HG03039 (cell line): ENCODE measurements around the gene WNK2.
"Not testable (repeated sequence)": the region's sequence is repeated elsewhere in the genome, so short reads cannot be mapped to it uniquely, and the experiment has no call there.

Experiments used
- ATAC-seq: cut with Tn5 transposase; IDR thresholded peaks from one replicate; pipeline ENCODE4 v1.9.1; 2021; ENCODE audit warnings: mild to moderate bottlenecking, moderate library complexity; ENCODE audit not compliant: unreplicated experiment

WNK2 gene

DNA sequence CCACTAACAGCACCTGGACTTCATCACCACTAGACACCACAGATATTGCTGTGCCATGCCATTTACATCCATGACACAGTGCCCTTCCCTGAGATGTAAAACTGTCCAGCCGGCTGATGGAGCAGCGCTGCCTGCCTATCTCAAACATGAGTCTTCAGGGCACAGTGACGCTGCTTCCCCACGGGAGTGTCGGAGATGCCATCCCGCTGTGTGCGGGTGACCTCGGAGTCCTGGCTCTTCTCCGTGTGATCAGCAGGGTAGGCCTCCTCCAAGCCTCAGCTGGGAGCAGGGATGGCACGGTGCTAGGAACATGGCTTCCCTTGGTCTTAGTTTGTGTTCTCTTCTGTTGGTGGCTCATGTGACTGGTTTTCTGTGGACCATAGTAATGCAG is 137.3 kb downstream of the WNK2 start:
- no peak for ATAC-seq

- not testable (repeated sequence) for ATAC-seq
Measured at GRCh38 chr9:93323446-93323954, 139.6 kb downstream of the WNK2 start.

- no peak for ATAC-seq
Measured at GRCh38 chr9:93324191-93324834, 140.4 kb downstream of the WNK2 start.

- no peak for ATAC-seq
Measured at GRCh38 chr9:93325307-93326035, 141.5 kb downstream of the WNK2 start.

GRCh38 chr9:93326056-93326455 is 142.1 kb downstream of the WNK2 start:
- no peak for ATAC-seq

- no peak for ATAC-seq
Measured at GRCh38 chr9:93326654-93327053, 142.7 kb downstream of the WNK2 start.

DNA sequence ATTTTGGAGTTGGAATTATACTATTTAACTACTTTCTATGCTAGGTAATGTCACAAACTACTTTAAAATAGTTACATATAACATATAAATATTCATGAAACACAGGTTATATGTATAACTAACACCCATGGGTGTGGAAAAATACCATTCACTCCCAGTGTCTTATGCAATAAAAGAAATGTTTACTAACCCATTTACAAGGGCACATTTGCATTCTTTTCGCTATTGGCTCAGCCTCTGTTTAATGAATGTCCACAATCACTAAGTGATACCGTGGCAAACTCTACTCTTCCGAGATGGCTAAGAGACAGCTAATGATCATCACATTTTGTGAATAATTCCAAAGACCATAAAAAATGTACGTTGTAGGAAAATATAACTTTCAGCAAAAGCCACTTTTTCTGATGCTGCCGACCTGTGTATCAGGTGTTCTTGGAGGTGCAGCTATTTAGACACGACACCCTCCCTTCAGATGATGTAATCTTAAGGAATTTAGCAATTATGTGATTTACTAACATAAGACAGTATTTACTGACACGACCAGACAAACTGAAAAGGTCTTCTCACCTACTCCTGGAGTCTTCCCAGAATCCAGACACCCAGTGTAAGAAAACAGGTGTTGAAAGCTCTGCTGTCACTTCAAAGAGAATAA is 145.8 kb downstream of the WNK2 start:
- ATAC-seq, result no peak

DNA sequence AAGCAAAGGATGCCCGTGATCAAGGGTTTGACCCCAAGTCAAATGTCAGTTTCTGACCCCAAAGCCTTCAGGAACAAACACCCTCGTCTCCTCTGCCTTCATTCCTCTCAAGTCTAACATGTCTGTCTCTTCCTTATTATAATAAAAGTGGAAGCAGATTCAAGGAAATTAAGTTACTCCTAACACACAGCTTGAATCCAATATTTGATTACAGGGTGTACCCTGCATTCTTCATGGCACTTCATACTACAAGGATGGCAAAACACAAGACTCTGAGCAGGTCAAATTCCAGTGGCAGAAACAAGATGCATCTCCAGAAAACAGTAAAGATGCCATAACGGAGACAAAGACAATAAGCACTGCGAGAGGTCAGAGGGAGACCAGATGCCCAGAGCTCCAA is 148.4 kb downstream of the WNK2 start:
- no peak for ATAC-seq

DNA sequence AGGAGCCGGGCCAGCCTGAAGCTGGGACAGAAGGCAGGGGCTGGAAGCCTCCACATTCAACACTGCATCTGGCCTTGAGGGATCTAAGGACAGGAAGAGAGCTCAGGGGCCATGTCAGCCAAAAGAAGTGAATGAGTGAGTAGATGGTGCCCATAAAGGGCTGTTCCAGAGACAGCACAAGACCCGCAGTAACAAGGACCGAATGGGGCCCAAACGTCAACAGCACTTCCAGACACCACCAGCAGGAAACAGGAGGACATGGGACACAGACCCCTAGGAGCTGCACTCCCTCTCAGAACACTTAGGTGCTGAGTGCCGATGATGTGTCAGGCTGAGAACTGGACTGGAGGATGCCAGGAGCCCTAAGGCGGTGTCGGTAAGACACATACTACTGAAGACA is 152.8 kb downstream of the WNK2 start:
- no peak for ATAC-seq

GRCh38 chr9:93338196-93338595 is 154.3 kb downstream of the WNK2 start:
- ATAC-seq, result not testable (repeated sequence)

GRCh38 chr9:93340091-93340490 is 156.2 kb downstream of the WNK2 start:
- no peak for ATAC-seq

DNA sequence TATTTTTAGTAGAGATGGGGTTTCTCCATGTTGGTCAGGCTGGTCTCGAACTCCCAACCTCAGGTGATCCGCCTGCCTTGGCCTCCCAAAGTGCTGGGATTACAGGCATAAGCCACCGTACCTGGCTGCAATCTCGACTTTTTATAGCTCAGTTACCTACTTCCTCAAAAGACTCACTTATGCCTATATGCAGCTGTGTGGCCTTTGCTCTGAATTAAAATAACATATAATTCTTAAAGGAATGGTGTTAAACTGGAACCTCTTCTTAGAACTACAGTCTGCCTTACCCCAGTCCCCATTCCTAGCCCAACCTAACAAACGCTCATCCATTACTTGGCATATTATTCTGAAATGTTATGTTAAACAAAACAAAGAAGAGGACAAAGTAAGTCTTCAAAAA is 157.9 kb downstream of the WNK2 start:
- not testable (repeated sequence) for ATAC-seq

DNA sequence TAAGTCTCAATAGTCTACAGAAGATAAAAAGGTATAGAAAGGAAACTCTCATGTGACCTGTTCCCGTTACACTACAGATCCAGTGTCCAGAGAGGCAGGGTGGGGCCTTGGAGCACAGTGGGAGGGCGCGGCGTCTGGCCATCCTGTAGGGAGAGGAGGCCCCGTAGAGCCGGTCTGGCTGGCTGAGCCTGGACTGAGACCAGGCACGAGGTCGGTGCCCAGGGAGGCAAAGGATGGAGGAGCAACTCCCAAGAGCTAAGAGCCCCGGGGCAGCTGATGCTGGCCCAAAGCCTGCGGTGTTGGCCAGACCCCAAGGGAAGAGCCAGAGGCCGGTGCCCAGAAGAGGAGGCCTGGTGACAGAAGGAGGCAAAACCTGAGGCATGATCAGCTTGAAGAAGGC is 158.5 kb downstream of the WNK2 start:
- ATAC-seq, result not testable (repeated sequence)

GRCh38 chr9:93343663-93344062 is 159.7 kb downstream of the WNK2 start:
- ATAC-seq, result no peak

DNA sequence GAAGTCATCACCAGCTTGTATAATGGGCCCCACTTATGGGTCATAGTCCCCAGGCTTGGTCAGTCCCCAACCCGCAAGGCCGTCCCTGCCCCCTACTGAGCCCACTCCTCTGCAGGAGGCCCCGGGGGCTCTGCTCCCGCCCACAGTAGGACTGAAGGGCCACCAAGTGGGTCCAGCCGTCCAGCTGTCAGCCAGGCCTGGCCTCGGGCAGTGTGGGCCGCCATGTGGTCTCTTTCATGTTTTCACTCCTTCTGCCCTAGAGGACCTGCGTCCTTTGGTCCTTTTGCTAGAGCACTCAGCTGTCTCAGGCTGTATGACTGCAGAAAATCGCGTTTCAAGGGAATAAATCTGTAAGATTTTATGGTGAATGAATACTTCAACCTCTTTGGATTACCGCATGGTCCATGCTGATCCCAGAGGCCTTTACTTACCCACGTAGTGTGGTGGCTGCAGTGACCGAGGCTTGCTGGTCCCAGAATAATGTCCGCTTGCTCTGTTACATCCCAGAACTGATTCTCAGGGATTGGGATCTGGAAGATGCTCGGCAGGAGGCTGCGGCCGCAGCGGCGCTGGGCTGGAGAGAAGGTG is 161.8 kb downstream of the WNK2 start:
- ATAC-seq, result no peak

DNA sequence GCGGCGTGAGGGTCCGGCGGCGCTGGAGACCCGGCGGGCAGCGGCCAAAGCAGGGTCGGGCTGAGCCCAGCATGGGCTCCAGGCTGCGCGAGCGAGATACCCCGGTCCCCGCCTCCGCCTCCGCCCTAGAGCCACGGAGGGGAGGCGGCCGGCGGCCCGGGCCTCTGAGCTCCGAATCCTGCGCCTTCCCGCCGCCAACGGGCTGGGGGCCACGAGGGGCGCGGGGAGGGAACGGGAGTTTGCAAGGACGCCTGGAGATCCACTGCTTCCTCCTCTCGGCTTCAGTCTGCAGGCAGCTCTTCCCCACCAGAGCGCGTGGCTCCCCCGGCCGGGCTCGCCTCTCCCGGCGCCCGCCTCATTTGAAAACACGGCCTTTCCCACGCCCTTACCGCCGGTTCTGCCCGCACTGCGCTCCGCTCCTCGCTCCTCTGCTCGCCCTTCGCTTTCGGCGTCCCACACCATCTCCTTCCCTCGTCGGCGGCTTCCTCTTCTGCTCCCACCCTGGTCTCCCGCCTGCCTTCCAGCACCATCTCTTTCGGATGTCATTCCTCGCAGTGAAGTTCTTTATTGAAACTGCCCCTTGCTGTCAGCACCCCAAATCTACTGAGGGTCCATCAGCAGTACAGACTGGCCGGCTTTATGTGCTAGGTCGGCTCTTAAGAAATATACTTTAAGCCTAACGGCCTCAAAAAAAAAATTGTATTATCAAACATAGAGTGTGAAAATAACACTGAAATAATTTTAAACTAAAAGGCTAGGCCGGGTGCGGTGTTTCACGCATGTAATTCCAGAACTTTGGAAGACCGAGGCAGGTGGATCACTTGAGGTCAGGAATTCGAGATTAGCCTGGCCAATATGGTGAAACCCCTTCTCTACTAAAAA is 162.5 kb downstream of the WNK2 start:
- ATAC-seq, result no peak

DNA sequence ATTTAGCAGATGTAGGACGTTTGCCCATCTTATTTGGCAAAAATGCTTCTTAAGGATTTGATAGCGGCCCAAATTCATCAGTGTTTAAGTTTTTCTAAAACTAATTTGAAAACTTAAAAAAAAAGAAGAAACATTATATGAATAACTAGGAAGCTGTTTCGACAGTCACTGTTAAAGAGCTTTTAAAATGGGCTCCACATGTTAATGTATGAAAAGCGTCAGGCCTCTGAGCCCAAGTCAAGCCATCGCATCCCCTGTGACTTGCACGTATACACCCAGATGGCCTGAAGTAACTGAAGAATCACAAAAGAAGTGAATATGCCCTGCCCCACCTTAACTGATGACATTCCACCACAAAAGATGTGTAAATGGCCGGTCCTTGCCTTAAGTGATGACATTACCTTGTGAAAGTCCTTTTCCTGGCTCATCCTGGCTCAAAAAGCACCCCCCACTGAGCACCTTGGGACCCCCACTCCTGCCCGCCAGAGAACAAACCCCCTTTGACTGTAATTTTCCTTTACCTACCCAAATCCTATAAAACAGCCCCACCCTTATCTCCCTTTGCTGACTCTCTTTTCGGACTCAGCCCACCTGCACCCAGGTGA is 163.5 kb downstream of the WNK2 start:
- not testable (repeated sequence) for ATAC-seq

DNA sequence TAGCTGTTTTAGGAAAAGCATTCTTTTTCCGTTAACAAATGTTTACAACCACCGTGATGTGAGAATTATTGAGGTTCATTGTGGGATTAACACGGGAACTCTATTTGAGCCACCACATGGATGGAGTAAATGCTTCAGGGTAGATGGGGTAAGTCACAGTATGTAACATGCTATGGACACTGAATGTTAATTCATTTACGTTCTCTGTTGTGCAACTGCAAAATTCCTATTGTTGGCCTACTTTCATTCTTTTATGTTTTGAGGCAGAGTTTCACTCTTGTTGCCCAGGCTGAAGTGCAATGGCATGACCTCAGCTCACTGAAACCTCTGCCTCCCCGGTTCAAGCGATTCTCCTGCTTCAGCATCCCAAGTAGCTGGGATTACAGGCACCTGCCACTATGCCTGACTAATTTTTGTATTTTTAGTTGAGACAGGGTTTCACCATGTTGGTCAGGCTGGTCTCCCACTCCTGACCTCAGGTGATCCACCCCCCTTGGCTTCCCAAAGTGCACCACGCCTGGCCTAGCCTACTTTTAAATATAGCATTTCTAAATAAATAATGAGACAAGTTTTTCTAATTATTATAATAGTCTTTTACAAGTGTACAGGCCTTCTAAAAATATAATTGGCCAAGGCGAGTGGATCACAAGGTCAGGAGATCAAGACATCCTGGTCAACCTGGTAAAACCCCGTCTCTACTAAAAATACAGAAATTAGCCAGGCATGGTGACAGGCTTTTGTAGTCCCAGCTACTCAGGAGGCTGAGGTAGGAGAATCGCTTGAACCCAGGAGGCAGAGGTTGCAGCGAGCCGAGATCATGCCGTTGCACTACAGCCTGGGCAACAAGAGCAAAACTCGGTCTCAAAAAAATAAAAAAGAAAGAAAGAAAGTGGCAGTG is 169.7 kb downstream of the WNK2 start:
- not testable (repeated sequence) for ATAC-seq

GRCh38 chr9:93354451-93354850 is 170.5 kb downstream of the WNK2 start:
- no peak for ATAC-seq
